Lower leg skin (tissue), 3 donors: Measurements from ENCODE around the gene CADPS2.

Experiments
- CTCF ChIP-seq, 3 donors: fragments of 450-650 bp; IDR thresholded peaks; one replicate each; pipeline ENCODE4 v1.5.1; 2016; ENCODE audit warnings: antibody characterized with exemption in 3 of 3, mild to moderate bottlenecking in 3 of 3, moderate library complexity in 2 of 3
- POLR2A ChIP-seq, 2 donors: fragments of 450-650 bp; IDR thresholded peaks; one replicate each; pipeline ENCODE4 v1.6.1; 2016 to 2017; ENCODE audit warnings: antibody characterized with exemption in 2 of 2, mild to moderate bottlenecking in 1 of 2, moderate library complexity in 1 of 2

GRCh38 chr7:122352454-122352853, 533.8 kb downstream of the CADPS2 start:
- TF ChIP-seq POLR2A (IDR thresholded peaks at IDR 0.05), result no peak
- TF ChIP-seq CTCF (IDR thresholded peaks at IDR 0.05), result no peak
